Stimulated activated CD8-positive, alpha-beta memory T cell treated with anti-CD3 and anti-CD28 coated beads, Interleukin-4, amount 100 ng/mL, for 4 hours (primary cell): ENCODE results near the gene DENND4C.
"Not testable (repeated sequence)": the region's sequence is repeated elsewhere in the genome, so short reads cannot be mapped to it uniquely, and the experiment has no call there.

Experiments used
- DNase-seq, 2 donors: peaks; one replicate each; pipeline ENCODE4 v3.0.0-alpha.2; 2020; ENCODE audit warnings: low read depth in 2 of 2, low spot score in 1 of 2

Gene DENND4C

DNA sequence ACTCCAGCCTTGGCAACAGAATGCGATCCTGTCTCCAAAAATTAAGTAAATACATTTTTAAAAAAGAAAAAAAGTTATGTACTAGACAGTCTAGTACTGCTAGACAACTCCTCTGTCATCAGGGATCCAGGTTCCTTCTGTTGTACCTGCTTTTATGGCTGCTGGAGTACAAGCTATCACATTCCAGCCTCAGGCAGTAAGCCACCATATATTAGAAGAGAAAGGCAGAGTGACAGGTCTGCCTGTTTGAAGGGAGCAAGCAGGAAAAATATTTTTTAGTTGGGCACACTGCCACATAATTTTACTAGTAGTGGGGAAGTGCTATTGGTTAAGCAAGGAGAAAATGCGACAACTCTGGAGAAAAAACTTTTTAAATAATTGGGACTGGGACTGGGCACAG is 138.6 kb downstream of the DENND4C start:
- no peak for DNase-seq

DNA sequence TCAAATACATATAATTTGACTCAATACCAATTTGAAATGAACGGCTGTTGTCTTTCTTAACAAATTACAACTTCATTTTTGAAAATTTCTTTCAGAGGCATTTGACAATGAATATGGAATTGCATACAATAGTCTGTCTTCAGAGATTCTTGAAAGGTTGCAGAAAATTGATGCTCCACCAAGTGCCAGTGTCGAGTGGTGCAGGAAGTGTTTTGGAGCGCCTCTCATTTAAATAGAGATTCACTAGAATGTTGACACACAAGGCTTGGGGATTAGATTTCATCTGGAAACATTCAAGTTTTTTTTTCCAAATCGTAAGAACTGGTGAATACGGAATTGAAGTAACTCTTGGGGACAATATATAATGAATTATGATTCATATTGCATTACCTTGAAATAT is 141.4 kb downstream of the DENND4C start:
- DNase-seq, result no peak

DNA sequence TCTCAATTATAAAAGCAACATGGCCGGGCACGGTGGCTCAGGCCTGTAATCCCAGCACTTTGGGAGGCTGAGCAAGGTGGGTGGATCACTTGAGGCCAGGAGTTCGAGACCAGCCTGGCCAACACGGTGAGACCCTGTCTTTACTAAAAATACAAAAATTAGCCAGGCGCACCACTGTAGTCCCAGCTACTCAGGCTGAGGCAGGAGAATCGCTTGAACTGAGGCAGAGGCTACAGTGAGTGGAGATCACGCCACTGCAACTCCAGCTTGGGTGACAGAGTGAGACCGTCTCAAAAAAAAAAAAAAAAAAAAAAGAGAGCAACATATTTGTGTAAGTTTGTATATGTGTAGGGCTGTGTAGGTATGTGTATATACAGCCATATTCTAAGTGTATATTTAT is 142.1 kb downstream of the DENND4C start:
- DNase-seq, result no peak

DNA sequence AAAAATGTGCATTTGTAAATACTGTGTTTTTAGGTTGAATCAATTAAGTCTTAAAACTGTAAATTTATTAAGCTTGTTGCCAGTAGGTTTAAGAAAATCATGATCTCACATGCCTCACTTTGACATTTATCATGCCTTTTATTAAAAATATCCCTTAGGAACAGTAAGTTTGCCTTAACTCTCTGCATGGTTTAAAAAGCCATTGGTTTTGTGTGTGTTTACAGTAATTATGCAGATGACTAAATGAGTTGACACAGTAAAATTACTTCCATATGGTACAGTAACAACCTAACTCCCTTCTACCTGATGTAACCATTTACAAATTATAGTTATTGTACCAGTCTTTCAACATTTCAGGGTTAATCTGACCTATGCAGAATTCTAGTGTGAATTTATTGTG is 143.0 kb downstream of the DENND4C start:
- no peak for DNase-seq

DNA sequence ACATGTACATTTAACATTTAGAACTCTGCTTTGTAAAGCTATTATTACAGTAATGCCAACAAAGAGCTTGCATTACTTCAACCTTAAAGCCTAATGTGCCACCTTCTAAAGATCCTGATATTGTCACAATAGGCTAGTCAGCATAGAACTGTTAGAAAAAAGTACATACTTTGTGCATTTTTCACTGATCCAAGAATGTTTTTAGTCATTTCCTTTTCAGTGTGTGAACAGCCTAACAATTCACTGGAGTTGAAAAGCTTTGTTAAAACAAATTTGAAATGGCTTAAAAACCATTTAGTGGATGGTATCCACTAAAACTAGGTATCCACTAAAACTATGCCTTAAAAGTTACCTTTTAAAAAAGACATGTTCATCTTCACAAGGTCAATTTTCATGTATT is 145.0 kb downstream of the DENND4C start:
- DNase-seq, result no peak

DNA sequence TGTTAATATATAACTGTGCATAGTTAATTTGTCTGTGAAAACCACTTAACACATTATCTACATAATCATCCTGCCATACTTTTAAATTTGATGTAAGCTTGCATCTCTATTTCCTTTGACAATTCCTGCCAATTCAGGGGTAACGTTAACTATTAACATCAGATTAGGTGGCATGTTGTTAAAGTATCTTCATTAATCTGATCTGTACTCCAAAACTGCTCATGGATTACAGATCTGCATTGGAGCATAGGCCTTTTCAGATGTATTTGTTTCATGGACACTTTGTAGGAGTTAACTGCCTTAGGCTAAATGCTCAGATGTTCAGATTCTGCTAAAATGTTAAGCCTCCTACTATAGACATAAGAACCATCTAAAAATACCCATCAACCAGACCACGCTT is 146.4 kb downstream of the DENND4C start:
- no peak for DNase-seq

DNA sequence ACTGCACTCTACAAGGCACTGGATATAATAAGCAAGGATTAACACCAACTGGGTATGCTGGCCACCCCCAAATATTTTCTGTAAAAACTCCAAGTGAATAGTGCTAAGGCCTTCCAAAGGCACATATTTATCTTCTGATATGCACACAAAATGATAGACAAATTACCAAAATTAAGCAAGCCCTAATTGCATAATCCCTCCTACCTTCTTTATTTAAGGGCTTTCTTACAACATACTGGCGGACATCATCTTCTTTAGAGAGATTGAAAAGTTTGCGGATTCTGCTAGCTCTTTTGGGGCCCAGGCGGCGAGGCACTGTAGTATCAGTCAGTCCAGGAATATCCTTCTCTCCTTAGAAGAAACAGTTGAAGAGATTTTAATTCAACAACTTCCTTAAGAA is 147.7 kb downstream of the DENND4C start:
- DNase-seq, result no peak

DNA sequence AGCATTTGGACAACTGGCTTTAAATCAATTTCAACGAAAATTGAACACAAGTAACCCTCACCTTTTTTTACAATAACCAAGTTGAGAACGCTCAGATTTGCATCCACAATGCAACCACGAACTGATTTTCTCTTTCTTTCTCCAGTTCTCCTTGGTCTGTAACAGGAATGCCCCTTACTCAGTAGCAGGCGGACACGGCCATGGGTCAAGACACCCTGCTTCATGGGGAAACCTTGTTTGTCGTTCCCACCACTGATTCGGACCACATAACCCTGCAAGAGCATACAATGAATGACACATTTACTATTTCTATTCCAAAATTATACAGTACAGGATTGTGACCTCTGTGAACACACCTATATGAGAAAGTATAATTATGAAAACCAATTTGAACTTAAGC is 148.2 kb downstream of the DENND4C start:
- DNase-seq, result no peak

DNA sequence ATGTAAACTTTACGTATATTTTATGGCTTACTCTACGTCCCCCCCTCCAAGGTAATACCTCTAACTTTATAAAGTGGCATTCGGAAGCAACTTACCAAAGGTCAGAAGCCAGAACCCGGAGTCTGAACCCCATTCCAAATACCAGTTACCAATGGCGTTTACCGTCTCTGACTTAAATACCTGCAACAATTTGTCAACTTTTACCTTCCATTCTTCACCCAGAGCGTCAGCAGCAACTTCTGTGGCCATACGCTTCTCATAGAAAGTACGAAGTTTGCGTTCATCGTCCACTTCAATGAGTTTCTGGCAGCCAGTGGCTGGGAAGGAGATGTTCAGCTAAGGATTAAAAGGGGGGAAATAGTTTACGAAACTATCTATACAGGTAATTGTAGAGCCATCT is 148.8 kb downstream of the DENND4C start:
- DNase-seq, result no peak

DNA sequence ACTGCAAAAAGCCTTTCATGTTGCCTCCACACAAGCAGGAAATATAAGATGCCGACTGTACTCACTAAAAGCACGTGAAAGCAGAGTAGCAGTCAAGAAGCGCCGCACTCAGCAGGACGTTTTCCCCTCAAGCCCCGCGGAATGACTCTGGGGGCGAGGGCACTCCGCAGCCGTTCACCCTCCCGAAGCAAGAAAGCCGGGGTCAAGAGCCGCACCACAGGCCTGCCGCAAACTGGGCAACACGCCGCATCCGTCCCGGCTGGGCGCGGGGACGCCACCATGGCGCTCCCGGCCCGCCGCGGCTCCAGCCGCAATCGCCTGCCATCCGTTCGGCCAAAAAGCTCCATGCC is 149.2 kb downstream of the DENND4C start:
- DNase-seq, result peak in 1 of 2 donors; percentile 8

DNA sequence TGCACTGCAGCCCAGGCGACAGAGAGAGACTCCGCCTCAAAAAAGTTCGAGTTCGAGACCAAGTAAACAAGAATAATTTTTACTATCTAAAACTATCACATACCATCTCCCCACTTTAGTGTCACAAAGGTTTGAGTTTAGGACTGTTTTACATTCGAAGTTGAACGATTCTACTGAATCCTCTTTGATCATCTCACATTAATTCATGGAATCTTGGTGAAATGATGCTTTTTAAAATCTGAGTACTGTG is 150.3 kb downstream of the DENND4C start:
- DNase-seq, result no peak

DNA sequence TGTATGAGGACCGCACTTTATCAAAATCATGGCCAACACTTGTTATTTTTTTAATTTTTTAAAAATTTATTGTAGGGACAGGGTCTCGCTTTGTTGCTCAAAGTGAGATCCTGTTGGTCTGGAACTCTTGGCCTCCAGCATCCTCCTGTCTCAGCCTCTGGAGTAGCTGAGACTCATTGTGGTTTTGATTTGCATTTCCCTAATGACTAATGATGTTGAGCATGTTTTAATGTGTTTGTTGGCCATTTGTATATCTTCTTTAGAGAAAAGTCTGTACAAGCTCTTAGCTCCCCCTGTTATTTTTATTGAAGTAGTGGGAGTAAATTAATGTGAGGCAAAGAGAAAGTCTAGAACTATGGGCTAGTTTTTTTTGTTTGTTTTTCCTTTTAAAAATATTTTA is 151.2 kb downstream of the DENND4C start:
- no peak for DNase-seq

DNA sequence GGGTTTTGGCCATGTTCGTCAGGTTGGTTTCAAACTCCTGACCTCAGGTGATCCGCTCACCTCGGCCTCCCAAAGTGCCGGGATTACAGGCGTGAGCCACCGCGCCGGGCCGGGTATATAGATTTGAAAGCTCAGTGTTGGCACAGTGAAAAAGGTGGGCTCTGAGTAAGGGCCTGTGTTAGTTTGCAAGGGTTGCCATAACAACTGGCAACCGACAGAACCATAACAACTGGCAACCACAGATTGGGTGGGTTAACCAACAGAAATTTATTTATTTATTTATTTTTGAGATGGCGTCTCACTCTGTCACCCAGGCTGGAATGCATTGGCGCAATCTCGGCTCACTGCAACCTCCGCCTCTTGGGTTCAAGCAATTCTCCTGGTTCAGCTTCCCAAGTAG is 154.7 kb downstream of the DENND4C start:
- DNase-seq, result not testable (repeated sequence)

DNA sequence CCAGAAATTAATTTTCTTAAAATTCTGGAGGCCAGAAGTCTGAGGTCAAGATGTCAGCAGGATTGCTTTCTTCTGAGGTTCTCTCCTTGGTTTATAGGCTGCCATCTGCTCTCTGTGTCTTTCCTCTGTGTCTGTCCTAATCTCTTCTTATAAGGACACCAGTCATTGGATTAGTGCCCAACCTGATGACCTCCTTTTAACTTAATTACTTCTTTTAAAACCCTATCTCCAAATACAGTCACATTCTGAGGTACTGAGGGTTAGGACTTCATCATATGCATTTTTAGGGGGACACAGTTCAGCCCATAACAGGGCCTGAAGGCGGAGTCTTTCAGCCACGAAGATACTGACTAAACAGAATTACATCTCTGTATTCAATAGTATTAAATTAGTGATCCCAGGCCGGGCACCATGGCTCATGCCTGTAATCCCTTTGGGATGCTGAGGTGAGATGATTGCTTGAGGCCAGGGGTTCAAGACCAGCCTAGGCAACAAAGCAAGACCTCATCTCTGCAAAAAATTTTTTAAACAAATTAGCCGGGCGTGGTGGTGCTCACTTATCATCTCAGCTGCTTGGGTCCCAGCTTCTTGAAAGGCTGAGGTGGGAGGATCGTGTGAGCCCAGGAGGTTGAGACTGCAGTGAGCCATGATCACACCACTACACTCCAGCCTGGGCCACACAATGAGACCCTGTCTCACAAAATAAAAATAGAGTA is 155.5 kb downstream of the DENND4C start:
- no peak for DNase-seq

DNA sequence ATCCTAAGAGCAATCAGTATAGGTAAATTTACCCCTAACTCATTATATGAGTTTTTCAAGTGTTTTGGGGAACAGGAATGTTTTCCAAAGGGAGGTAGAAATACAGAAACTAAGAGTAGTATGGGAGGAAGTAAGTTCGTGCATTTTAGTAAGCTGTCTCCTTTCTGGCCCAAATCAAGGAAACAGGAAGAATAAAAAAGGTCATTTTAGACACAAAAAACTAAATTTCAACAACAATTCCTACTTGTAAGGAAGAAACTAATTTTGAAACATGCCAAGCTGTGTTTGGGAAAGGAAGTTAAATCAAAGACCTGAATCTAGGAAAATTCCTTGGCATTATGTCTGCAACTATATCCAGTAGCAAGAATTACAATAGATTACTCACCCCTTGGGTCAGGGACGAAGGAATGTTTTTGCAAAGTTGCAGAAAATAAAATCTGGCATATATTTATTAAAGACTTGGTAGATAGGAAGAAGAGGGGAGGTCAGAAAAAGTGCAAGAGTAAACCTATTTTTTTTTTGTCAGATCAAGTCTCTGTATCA is 156.1 kb downstream of the DENND4C start:
- no peak for DNase-seq

DNA sequence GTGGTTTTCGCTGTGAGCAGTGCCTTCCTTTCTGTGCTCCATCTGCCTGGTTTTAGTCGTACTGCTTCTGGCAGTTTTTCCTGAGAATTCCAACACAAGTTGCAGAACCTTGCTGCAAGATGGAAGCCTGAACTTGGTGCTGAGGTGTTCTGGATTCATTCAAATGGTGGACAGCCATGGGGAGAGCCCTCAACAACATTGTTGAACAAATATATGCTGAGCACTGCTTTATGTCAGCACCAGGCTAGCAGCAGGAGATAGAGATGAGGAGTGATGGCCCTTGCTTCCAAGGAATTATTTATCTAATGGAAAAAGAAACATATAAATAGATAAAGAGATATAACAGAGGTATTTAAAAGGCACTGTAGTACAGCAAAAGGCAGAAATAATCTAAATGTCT is 156.8 kb downstream of the DENND4C start:
- no peak for DNase-seq

DNA sequence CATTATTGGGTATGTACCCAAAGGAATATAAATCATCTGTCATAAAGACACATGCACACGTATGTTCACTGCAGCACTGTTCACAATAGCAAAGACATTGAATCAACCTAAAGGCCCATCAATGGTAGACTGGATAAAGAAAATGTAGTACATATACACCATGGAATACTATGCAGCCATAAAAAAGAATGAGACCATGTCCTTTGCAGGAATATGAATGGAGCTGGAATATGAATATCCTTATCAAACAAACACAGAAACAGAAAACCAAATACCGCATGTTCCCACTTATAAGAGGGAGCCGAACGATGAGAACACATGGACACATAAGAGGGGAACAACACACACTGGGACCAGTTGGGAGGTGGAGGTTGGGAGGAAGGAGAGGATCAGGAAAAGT is 159.0 kb downstream of the DENND4C start:
- DNase-seq, result not testable (repeated sequence)

DNA sequence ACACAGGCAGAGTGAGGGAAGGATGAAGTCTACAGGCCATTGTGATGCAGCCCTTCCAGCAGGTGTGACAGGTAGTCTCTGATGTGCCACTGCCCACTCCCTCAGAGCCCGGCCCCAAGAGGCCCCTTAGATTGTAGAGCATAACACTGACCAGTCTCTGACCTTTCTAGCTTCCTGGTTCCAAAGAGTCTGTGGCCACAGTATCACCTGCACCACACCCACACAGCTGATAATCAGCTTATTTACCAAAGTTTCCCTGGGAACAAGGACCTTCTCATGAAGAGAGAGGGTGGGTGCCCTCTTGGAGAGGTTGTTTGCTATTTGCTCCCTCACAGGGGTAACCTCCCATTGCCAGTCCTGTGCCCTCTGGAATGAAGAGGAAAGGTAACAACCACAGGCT is 167.4 kb downstream of the DENND4C start:
- no peak for DNase-seq

DNA sequence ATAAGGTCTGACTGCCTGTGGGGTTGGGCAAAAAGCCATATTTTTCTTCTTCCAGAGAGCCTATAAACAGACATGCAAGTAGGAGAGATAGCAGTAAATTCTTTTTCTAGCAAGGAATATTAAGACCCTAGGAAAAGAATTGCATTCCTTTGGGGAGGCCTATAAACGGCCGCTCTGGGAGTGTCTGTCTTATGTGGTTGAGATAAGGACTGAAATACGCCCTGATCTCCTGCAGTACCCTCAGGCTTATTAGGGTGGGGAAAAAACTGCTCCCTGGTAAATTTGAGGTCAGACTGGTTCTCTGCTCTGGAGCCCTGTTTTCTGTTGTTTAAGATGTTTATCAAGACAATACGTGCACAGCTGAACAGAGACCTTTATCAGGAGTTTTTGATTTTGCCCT is 172.7 kb downstream of the DENND4C start:
- DNase-seq, result not testable (repeated sequence)

DNA sequence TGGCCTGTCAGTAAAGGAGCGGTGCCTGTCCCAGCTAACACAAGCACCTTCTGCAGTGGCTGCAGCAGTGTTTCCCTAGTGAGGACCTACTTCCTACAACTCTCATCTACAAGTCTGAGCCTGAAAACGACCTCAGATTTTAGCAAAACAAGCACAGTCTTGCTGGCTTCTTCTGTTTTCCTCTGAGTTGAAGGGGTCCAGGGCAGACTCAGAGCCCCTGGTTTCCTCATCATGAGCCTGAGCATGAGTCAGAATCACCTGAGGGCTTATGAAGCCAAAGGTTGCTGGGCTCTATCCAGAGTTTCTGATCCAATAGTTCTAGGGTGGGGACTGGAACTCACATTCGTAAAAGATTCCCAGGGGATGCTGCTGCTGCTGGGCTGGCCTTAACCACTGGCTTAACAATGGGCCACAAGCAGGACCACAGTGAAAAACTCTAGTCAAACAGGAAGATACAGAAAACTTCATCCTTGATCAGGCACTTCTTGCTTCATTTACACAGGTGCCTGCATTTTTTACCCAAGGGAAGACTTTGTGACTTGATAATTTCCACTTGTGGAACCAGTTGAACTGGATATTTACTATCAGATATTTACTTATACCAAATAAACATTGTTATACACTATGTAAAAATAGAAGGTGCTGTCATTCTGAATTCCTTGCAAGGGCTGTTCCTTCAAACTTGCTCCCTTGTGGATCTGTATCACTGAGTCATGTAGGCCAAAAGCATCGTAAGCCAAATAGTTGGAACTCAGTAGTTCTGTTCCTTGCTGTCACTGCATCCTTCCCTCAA is 174.0 kb downstream of the DENND4C start:
- no peak for DNase-seq

DNA sequence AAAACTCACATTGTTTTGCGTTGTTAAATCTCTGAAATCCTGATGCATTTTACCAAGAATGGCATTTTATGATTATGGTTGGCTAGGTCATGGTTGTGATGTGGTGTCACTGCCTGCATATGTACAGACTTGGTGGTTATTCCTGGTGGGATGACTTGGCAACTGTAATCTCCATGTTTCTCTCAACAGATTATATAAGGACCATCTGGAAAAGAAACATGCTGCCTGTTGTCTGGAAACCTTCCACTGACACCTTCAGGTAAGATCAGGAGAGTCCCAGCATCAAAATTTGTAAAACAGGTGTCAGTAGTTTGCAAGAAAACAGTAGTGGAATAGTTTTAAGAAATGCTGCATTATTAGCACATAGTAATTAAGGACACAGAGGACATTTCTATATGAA is 175.3 kb downstream of the DENND4C start:
- no peak for DNase-seq

DNA sequence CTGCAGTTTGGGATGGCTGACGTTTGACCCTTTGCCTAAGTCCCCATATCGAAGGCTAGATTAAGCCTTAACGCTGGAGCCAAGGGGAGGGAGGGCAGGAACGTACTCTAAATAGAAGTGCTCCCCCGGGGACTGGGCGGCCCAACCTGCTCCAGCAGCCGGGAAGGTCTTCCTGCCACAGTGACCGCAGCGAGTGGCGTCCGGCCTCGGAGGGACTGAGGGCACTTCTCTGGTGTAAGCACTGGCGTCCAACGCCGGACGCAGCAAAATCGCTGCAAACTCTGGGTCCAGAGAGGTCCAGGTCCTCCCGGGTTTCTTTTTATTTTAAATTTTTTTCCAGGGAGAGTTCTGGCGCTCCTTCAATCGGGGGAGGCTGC is 177.8 kb downstream of the DENND4C start:
- no peak for DNase-seq
